ENCODE measurements around the gene GAD1. TPM values are rescaled to one million over a fixed set of nuclear protein-coding genes. Genes with fewer than 3 reads are reported as not detected.
A peak's percentile ranks its signal among the peaks of the same experiment; 100 is the strongest.

Gene GAD1
- total and polyA plus RNA-seq, 2 of the 4 experiments (the other 2 are of a cell fraction), result not detected

GRCh38 chr2:170843656-170844055 lies 27.0 kb downstream of the GAD1 start:
- Histone ChIP-seq H4K8ac (ENCODE audit: low read depth in 2 of 2, low read length in 2 of 2) (no peak overlapping the region), H3K9ac (ENCODE audit: low read depth, low read length) (no peak overlapping the region), H2BK20ac (ENCODE audit: low read depth, low read length) (no peak overlapping the region), H3K27ac (ENCODE audit: insufficient read depth, low read length) (no peak overlapping the region), H2AK5ac (ENCODE audit: low read depth, low read length) (no peak overlapping the region), H3K79me1 (ENCODE audit: low read depth in 1 of 2, low read length in 2 of 2) (no peaks in the 10 kb centered on the region), H3K23ac (ENCODE audit: low read depth, low read length) (no peak overlapping the region), H3K9me1 (ENCODE audit: insufficient read depth, low read length) (no peaks in the 10 kb centered on the region), H4K20me1 (ENCODE audit: insufficient read depth, low read length) (no peaks in the 10 kb centered on the region), H4K91ac (ENCODE audit: insufficient read depth, low read depth, low read length) (no peak overlapping the region), H3K27me3 (ENCODE audit: control insufficient read depth, insufficient read depth, low read length) (0 out of 2 replicates have a peak, but pooled peaks cover 2% of the 10 kb centered on the region), H2AK9ac (replicated peaks; ENCODE audit: low read depth, low read length, poor library complexity) (no peak overlapping the region), H3K36me3 (ENCODE audit: control insufficient read depth, insufficient read depth, low read length) (no peaks in the 10 kb centered on the region), H2BK5ac (ENCODE audit: low read depth, low read length, poor library complexity, severe bottlenecking) (no peak overlapping the region), H2BK15ac (ENCODE audit: low read depth, low read length) (no peak overlapping the region), H2AFZ (replicated peaks; ENCODE audit: low read length, poor library complexity) (no peak overlapping the region), H3K14ac (replicated peaks; ENCODE audit: low read depth, low read length) (no peak overlapping the region), H2BK120ac (ENCODE audit: low read depth, low read length) (no peak overlapping the region), H3K4me1 (ENCODE audit: control insufficient read depth, insufficient read depth, low read length) (no peaks in the 10 kb centered on the region), H4K5ac (ENCODE audit: low read depth, low read length) (no peak overlapping the region), H3K4me3 (ENCODE audit: insufficient read depth, low read depth, low read length) (no peak overlapping the region), H3K4ac (ENCODE audit: low read depth, low read length) (no peak overlapping the region), H3K4me2 (ENCODE audit: low read depth, low read length) (no peak overlapping the region), H3K56ac (ENCODE audit: extremely low read depth, insufficient read depth, low read length) (no peak overlapping the region), H3K9me3 (ENCODE audit: control insufficient read depth, insufficient read depth, low read length) (no peaks in the 10 kb centered on the region), H3K18ac (ENCODE audit: low read depth, low read length) (no peak overlapping the region)
- dilution Hi-C loops (cut with HindIII; ENCODE audit: low sequenced_read_pairs, unreplicated experiment) (no loop called here), in situ Hi-C loops (cut with MboI; ENCODE audit: low sequenced_read_pairs) (no loop called here), intact Hi-C loops (cut with micrococcal nuclease) (no loop called here)
- BruUV-seq (replicated peaks), result no TSS peak
- ChIA-PET CTCF (no interaction called here), POLR2A (ENCODE audit: unreplicated experiment) (no interaction called here)
- WGBS, 2 experiments (ENCODE audit: extremely low coverage in 2 of 2, insufficient read length in 1 of 2), result no CpG with 5 or more reads among the region's 2 CpGs
- TF ChIP-seq ELK1 (IDR thresholded peaks at IDR 0.05; ENCODE audit: borderline replicate concordance, low read depth, low read length), result no peak
- TF ChIP-seq NFE2L2 (IDR thresholded peaks at IDR 0.05; ENCODE audit: low read depth, low read length), result no peak
- no peak for TF ChIP-seq CEBPB (IDR thresholded peaks at IDR 0.05; ENCODE audit: low read depth, low read length)
- no peak for TF ChIP-seq BHLHE40 (IDR thresholded peaks at IDR 0.05; ENCODE audit: low read depth, low read length)
- TF ChIP-seq POLR2A (IDR thresholded peaks at IDR 0.05; ENCODE audit: low read depth, low read length), result no peak
- TF ChIP-seq MXI1 (IDR thresholded peaks at IDR 0.05; ENCODE audit: borderline replicate concordance, low read depth, low read length), result no peak
- no peak for TF ChIP-seq CTCF (conservative IDR thresholded peaks at IDR 0.05; ENCODE audit: low read depth, low read length)
- TF ChIP-seq RAD21 (IDR thresholded peaks at IDR 0.05; ENCODE audit: low read length), result no peak
- no peak for TF ChIP-seq CHD1 (IDR thresholded peaks at IDR 0.05; ENCODE audit: low read depth, low read length)
- no peak for TF ChIP-seq MAFK (IDR thresholded peaks at IDR 0.05; ENCODE audit: low read depth, low read length)
- no peak for TF ChIP-seq RCOR1 (IDR thresholded peaks at IDR 0.05; ENCODE audit: insufficient replicate concordance, low read length)
- DNase-seq (peak; percentile 12), ATAC-seq (ENCODE audit: low read depth) (no peak)

All from IMR-90 (cell line).